ENCODE measurements around the gene PRR5.

PRR5 gene

GRCh38 chr22:44783091-44783490 is 81.1 kb downstream of the PRR5 start:
- no peak for TF ChIP-seq CTCF (IDR thresholded peaks at IDR 0.05; ENCODE audit: extremely low read depth, missing control alignments)
- no peak for DNase-seq (ENCODE audit: low spot score)

DNA sequence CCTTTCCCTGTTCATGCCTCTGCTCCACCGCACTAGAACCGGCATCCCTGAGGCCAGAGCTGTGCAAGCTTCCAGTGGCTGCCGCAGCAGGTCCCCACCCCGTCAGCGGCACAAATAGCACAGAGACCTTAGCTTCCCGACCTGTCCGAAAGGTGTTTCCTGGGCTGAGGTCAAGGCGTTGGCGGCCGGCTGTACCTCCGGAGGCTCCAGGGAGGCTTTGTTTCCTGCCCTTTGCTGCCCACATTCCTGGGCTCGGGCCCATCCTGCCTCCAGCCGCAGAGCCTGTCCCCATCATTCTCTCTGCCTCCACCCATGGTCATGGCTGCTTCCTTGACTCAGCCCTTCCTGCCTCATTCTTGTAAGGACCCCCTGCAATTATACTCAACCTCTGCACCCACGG is 81.6 kb downstream of the PRR5 start:
- DNase-seq (ENCODE audit: low spot score) = no peak
- no peak for TF ChIP-seq CTCF (IDR thresholded peaks at IDR 0.05; ENCODE audit: extremely low read depth, missing control alignments)

DNA sequence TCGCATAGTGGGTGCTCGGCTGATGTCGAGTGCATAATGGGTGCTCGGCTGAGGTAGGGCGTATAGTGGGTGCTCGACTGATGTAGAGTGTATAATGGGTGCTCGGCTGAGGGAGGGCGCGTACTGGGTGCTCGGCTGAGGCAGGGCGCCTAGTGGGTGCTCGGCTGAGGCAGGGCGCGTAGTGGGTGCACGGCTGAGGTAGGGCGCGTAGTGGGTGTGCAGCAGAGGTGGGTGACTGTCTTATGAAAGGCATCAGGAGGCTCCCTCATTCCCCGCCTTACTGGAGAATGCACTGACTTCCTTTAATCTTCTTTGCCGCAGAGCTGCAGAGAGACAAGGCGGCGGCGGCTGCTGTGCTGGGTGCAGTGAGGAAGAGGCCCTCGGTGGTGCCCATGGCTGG is 84.1 kb downstream of the PRR5 start:
- DNase-seq (ENCODE audit: low spot score) = no peak
- no peak for TF ChIP-seq CTCF (IDR thresholded peaks at IDR 0.05; ENCODE audit: extremely low read depth, missing control alignments)

- DNase-seq (ENCODE audit: low spot score) = no peak
- TF ChIP-seq CTCF (IDR thresholded peaks at IDR 0.05; ENCODE audit: extremely low read depth, missing control alignments) = no peak
Measured at GRCh38 chr22:44786610-44787009, 84.6 kb downstream of the PRR5 start.

All from GM20000 (cell line).